SK-N-SH treated with all-trans-retinoic acid at 6 μM for 48 hours (cell line): ENCODE measurements around the gene POLR2E.

ENCODE experiments used
- ARNTL ChIP-seq: fragments of 450-650 bp; formaldehyde crosslinking; IDR thresholded peaks from 2 replicates; pipeline ENCODE4 v1.5.0; 2020; ENCODE audit warnings: low read depth, mild to moderate bottlenecking, moderate library complexity, borderline replicate concordance
- RARB ChIP-seq: fragments of 250-450 bp; sonication (Bioruptor Pico); IDR thresholded peaks from 2 replicates; pipeline ENCODE4 v1.8.0; 2021; ENCODE audit warnings: mild to moderate bottlenecking, moderate library complexity
- TCF4 ChIP-seq: fragments of 250-450 bp; sonication (Bioruptor Pico); IDR thresholded peaks from 2 replicates; pipeline ENCODE4 v1.8.0; 2021; ENCODE audit warnings: mild to moderate bottlenecking, moderate library complexity, borderline replicate concordance
- ZC3H10 ChIP-seq: fragments of 250-450 bp; sonication (Bioruptor Pico); IDR thresholded peaks from 2 replicates; pipeline ENCODE4 v1.5.1; 2021; ENCODE audit warnings: mild to moderate bottlenecking, moderate library complexity
- ZNF8 ChIP-seq: fragments of 450-650 bp; formaldehyde crosslinking; IDR thresholded peaks from 2 replicates; pipeline ENCODE4 v1.5.0; 2020; ENCODE audit warnings: mild to moderate bottlenecking, moderate library complexity

GRCh38 chr19:1091544-1092175 is 3.5 kb downstream of the POLR2E start:
- no peak for TF ChIP-seq ARNTL (CRISPR knock-in tag)
- no peak for TF ChIP-seq ZC3H10 (CRISPR knock-in tag)
- TF ChIP-seq RARB = no peak
- TF ChIP-seq ZNF8 = no peak
- no peak for TF ChIP-seq TCF4
